ENCODE measurements around the gene UBXN6.
A peak's percentile ranks its signal among the peaks of the same experiment; 100 is the strongest.

UBXN6 gene

GRCh38 chr19:4446704-4447200, 10.8 kb downstream of the UBXN6 start:
- Mint-ChIP-seq H3K4me3 (no peak overlapping the region), H3K4me1 (ENCODE audit: low read depth in 2 of 2) (peaks cover 0 to 6% of the 10 kb centered on the region in 2 donors), H3K9me3 (no peaks in the 10 kb centered on the region), H3K27ac (no peak overlapping the region), H3K36me3 (ENCODE audit: insufficient read depth) (peaks cover 34% of the 10 kb centered on the region), H3K27me3 (no peaks in the 10 kb centered on the region)
- ATAC-seq (replicated peaks) (no peak), DNase-seq (no peak)

DNA sequence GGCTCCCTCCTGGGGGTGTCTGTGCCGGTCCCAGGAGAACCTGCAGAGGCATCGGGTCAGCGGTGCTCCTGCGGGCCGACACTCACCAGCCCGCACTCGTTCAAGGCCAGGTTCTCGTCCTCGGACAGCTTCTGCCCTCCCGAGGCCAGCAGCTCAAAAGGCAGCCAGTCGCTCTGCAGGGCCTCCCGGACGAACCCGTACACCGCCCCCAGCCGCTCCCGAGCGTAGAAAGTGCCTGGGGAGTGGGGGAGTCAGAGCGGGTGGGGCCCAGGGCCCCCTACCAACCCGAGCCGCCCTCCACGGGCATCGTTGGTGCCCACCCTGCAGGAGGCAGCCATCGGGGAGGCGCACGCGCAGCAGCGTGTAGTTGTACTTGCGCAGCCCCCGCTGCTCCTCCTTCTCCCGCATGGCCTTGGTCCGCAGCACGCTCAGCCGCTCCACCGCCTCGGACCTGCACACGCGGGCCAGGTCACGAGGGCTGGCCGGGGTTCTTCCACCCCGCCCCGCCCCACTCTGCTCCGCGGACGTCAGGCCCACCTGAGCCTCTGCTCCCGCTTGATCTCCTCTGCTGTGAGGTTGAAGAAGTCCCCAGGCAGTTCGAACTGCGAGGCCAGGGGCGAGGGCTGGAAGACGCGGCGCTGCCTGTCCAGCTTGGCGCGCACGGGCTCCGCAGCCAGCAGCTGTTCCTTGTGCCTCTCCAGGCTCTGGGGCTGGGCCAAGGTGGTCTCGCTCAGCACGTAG, 11.5 kb downstream of the UBXN6 start:
- no peak overlapping the region for H3K27ac Mint-ChIP-seq
- no peak for DNase-seq
- peaks cover 0 to 6% of the 10 kb centered on the region in 2 donors for H3K4me1 Mint-ChIP-seq (ENCODE audit: low read depth in 2 of 2)
- peaks cover 30% of the 10 kb centered on the region for H3K36me3 Mint-ChIP-seq (ENCODE audit: insufficient read depth)
- no peak overlapping the region for H3K4me3 Mint-ChIP-seq
- H3K9me3 Mint-ChIP-seq: no peaks in the 10 kb centered on the region
- ATAC-seq (replicated peaks): no peak
- no peaks in the 10 kb centered on the region for H3K27me3 Mint-ChIP-seq

- Mint-ChIP-seq H3K4me1 (ENCODE audit: low read depth in 2 of 2) (peaks cover 0 to 6% of the 10 kb centered on the region in 2 donors), H3K27ac (peak overlapping the region in 1 of 2 donors; percentile 27), H3K4me3 (no peak overlapping the region), H3K9me3 (no peaks in the 10 kb centered on the region), H3K36me3 (ENCODE audit: insufficient read depth) (peaks cover 24% of the 10 kb centered on the region), H3K27me3 (no peaks in the 10 kb centered on the region)
- DNase-seq (no peak), ATAC-seq (replicated peaks) (no peak)
Measured at GRCh38 chr19:4444765-4445741, 12.5 kb downstream of the UBXN6 start.

- Mint-ChIP-seq H3K9me3 (no peaks in the 10 kb centered on the region), H3K27me3 (no peaks in the 10 kb centered on the region), H3K36me3 (ENCODE audit: insufficient read depth) (peaks cover 21% of the 10 kb centered on the region), H3K4me3 (no peak overlapping the region), H3K4me1 (ENCODE audit: low read depth in 2 of 2) (peaks cover 0 to 6% of the 10 kb centered on the region in 2 donors), H3K27ac (peak overlapping the region in 1 of 2 donors; percentile 27)
- DNase-seq: no peak
- ATAC-seq (replicated peaks): no peak
Measured at GRCh38 chr19:4443966-4444764, 13.4 kb downstream of the UBXN6 start.

DNA sequence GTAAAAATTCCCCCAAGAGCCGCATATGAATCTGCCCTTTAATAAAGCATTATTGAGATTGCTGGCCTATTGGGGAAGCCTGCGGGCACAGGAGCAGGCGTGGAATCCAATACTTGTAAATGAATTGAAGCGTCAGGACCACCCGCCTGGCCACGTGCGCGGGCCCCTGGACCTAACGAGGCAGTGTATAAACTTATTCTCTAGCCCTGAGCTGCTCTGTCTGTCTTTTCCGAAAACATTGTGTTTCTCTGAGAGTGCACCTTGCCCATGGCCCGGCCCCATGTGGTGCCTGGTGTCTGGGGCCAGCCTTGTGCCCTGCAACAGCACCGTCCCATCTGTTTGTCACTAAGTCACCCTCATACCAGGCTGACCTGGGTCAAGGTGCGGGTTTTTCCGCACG, 14.4 kb downstream of the UBXN6 start:
- no peak overlapping the region for H3K27ac Mint-ChIP-seq
- no peaks in the 10 kb centered on the region for H3K27me3 Mint-ChIP-seq
- DNase-seq (no peak), ATAC-seq (replicated peaks) (no peak)
- no peaks in the 10 kb centered on the region for H3K9me3 Mint-ChIP-seq
- peaks cover 0 to 6% of the 10 kb centered on the region in 2 donors for H3K4me1 Mint-ChIP-seq (ENCODE audit: low read depth in 2 of 2)
- H3K36me3 Mint-ChIP-seq (ENCODE audit: insufficient read depth): peaks cover 20% of the 10 kb centered on the region
- H3K4me3 Mint-ChIP-seq: no peak overlapping the region

DNA sequence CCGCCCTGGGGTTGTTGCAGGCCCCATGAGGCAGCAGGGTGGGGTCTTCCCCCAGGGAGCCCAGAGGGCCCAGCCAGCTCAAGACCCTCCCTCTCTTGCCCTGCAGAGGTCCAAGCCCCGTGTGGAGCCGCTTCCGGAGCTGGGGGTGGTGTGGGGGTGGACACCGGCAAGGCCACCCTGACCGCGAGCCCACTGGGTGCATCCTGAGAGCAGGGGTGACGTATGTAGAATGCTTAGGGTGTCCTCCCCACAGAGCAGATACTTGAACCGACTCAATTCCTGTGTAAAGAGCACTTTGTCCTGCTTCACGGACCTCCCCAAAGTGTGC, 14.8 kb downstream of the UBXN6 start:
- Mint-ChIP-seq H3K9me3 (no peaks in the 10 kb centered on the region), H3K27me3 (no peaks in the 10 kb centered on the region), H3K27ac (no peak overlapping the region), H3K36me3 (ENCODE audit: insufficient read depth) (peaks cover 20% of the 10 kb centered on the region), H3K4me1 (ENCODE audit: low read depth in 2 of 2) (peaks cover 0 to 6% of the 10 kb centered on the region in 2 donors), H3K4me3 (peak overlapping the region in 1 of 2 donors; percentile 53)
- ATAC-seq (replicated peaks) (no peak), DNase-seq (no peak)

DNA sequence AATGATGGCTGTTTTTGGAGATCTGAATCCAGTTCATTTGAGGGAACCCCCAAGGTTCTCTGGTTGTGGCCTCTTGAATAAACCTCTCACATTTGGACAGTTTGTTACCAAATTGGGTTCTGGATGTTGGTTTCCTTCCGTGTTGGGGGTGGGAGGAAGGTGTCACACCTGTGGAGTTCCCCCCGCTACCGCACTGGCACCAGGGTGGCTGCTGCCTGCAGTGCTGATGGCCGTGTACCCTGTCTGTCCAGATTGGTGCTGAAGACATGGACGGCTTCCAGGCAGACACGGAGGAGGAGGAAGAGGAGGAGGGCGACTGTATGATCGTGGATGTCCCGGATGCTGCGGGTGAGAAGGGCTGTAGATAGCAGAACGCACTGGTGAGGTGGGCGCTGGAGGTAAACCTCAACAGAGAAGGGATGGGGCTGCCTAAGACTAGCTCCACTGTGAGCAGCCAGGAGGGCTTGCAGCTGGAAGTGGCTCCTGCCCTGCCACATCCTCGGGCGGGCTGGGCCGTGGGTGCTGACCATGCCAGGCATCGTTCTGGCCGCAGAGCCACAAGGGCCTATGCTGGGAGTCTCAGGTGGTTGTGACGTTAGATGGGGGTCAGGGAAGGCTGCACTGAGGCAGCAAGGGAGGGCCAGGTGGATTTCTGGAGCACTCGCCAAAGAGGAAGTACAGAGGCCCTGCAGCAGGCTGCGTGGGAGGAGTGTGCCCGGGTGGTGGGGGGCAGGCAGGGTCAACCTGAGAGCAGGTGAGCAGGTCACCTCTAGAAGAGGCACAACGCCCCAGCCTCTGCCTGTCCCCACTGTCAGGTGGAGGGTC, 15.4 kb downstream of the UBXN6 start:
- ATAC-seq (replicated peaks) (peak; percentile 59), DNase-seq (no peak)
- H3K36me3 Mint-ChIP-seq (ENCODE audit: insufficient read depth): peaks cover 20% of the 10 kb centered on the region
- H3K27me3 Mint-ChIP-seq: no peaks in the 10 kb centered on the region
- H3K4me1 Mint-ChIP-seq (ENCODE audit: low read depth in 2 of 2): peaks cover 0 to 6% of the 10 kb centered on the region in 2 donors
- H3K9me3 Mint-ChIP-seq: no peaks in the 10 kb centered on the region
- peak overlapping the region; percentile 43 to 53 for H3K4me3 Mint-ChIP-seq
- H3K27ac Mint-ChIP-seq: peak overlapping the region in 1 of 2 donors; percentile 5

GRCh38 chr19:4439243-4439642, 18.4 kb downstream of the UBXN6 start:
- Mint-ChIP-seq H3K4me3 (no peak overlapping the region), H3K27ac (peak overlapping the region; percentile 35 to 66), H3K27me3 (no peaks in the 10 kb centered on the region), H3K4me1 (ENCODE audit: low read depth in 2 of 2) (peaks cover 0 to 6% of the 10 kb centered on the region in 2 donors), H3K36me3 (ENCODE audit: insufficient read depth) (peaks cover 19% of the 10 kb centered on the region), H3K9me3 (no peaks in the 10 kb centered on the region)
- DNase-seq (no peak), ATAC-seq (replicated peaks) (no peak)

DNA sequence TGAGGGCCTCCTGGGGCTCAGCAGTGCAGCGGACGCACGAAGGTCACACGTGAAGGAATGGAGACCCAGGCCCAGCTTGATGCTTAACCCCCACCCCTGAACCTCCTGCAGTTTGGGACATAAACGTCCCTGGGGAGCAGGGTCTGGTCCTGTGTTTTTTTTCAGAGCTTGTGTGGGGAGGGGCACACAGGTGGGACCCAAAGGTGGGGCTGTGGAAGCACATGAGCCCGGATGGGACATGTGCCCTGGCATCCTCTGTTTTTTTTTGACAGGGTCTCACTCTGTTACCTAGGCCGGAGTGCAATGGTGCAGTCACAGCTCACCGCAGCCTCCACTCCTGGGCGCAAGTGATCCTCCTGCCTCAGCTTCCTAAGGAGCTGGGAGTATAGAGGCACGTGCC, 20.5 kb downstream of the UBXN6 start:
- H3K4me1 Mint-ChIP-seq (ENCODE audit: low read depth in 2 of 2): peaks cover 0 to 2% of the 10 kb centered on the region in 2 donors

DNA sequence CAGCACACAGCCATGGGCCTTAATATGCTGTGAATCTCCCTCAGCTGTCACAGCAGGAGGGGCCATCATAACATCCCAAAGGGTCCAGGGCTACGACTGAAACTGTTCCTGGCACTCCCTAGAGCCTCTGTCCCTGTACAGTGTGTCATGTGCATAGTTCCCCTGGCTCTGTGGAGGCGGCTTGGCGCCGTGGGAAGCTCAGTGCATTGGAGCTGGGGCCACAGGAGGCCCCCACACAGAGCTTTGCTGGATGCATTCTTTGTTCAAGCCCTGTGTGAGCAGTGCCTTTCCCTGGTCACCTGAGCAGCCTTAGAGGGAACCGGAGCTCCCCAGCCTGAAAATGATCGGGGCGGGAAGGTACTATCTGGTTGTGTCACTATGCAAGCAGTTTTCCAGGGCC, 21.4 kb downstream of the UBXN6 start:
- no peaks in the 10 kb centered on the region for H3K9me3 Mint-ChIP-seq
- no peaks in the 10 kb centered on the region for H3K27me3 Mint-ChIP-seq
- no peaks in the 10 kb centered on the region for H3K4me1 Mint-ChIP-seq (ENCODE audit: low read depth in 2 of 2)
- H3K27ac Mint-ChIP-seq: no peak overlapping the region
- H3K4me3 Mint-ChIP-seq: no peak overlapping the region
- no peak for DNase-seq
- peaks cover 22% of the 10 kb centered on the region for H3K36me3 Mint-ChIP-seq (ENCODE audit: insufficient read depth)
- ATAC-seq (replicated peaks): no peak

More for the DNA sequence above, 20.5 kb downstream of the UBXN6 start:
- H3K4me3 Mint-ChIP-seq: no peak overlapping the region
- peaks cover 23% of the 10 kb centered on the region for H3K36me3 Mint-ChIP-seq (ENCODE audit: insufficient read depth)
- no peak for ATAC-seq (replicated peaks)
- no peaks in the 10 kb centered on the region for H3K9me3 Mint-ChIP-seq
- no peak for DNase-seq
- no peak overlapping the region for H3K27ac Mint-ChIP-seq
- no peaks in the 10 kb centered on the region for H3K27me3 Mint-ChIP-seq

- ATAC-seq (replicated peaks) (no peak), DNase-seq (no peak)
- Mint-ChIP-seq H3K4me1 (ENCODE audit: low read depth in 2 of 2) (no peaks in the 10 kb centered on the region), H3K27ac (peak overlapping the region in 1 of 2 donors; percentile 23), H3K36me3 (ENCODE audit: insufficient read depth) (peaks cover 20% of the 10 kb centered on the region), H3K9me3 (no peaks in the 10 kb centered on the region), H3K27me3 (no peaks in the 10 kb centered on the region), H3K4me3 (no peak overlapping the region)
Measured at GRCh38 chr19:4434391-4434790, 23.2 kb downstream of the UBXN6 start.

DNA sequence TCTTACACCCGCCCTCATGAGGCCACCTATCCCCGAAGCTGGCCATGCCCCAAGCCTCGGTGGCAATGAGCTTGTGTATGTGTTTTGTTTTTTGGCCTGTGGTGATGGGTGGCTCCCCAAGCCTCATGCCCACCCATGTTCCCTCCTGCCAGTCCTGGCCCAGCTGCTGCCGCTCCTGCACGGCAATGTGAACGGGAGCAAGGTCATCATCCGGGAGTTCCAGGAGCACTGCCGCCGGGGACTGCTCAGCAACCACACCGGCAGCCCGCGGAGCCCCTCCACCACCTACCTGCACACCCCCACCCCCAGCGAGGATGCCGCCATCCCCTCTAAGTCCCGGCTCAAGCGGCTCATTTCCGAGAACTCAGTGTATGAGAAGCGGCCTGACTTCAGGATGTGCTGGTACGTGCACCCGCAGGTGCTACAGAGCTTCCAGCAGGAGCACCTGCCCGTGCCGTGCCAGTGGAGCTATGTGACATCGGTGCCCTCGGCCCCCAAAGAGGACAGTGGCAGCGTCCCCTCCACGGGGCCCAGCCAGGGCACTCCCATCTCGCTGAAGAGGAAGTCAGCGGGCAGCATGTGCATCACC, 24.6 kb downstream of the UBXN6 start:
- Mint-ChIP-seq H3K36me3 (ENCODE audit: insufficient read depth) (peaks cover 20% of the 10 kb centered on the region), H3K9me3 (no peaks in the 10 kb centered on the region), H3K27me3 (no peaks in the 10 kb centered on the region), H3K4me3 (no peak overlapping the region), H3K27ac (no peak overlapping the region), H3K4me1 (ENCODE audit: low read depth in 2 of 2) (no peaks in the 10 kb centered on the region)
- no peak for DNase-seq
- no peak for ATAC-seq (replicated peaks)

All from effector memory CD8-positive, alpha-beta T cell (primary cell).